GM19099 (cell line): Measurements from ENCODE around the gene LOXHD1.

Experiments
- POLR2A ChIP-seq: IDR thresholded peaks from 3 replicates; pipeline ENCODE4 v1.6.1; 2011; ENCODE audit warnings: low read depth; ENCODE audit not compliant: insufficient read length; ENCODE audit errors: extremely low read depth

LOXHD1 gene

DNA sequence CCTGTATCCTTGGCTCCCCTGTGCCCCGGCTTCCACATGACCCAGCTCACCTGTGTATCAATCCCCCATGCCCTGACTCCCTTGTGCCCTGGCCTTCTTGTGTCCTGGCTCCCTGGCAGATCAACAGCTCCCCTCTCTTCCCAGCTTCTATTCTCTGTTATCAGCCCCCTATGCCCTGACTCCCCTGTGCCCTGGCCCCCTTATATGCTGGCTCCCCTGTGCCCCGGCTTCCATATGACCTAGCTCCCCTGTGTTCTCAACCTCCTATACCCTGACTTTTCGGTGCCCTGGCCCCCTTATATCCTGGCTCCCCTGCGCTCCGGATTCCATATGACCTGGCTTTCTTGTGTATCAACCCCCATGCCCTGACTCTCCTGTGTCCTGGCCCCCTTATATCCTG, 209.2 kb downstream of the LOXHD1 start:
- TF ChIP-seq POLR2A, result no peak

DNA sequence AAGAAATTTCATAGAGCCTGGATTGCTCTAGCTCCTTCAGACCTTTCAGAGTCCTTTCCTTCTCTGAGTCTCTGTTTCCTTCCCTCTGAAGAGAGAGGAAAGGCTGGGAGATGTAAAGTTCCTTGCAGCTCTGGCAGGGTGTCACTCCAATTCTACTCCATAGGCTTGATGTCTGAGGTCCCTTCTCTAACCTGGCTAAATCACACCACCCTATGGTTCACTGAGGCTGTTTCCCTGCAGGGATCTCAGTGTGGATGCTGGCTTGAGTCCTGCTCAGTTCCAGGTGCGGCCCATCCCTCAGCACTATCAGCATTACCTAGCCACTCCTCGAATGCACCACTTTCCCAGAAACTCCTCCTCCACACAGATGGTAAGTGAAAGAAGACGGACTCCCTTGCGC, 209.7 kb downstream of the LOXHD1 start:
- TF ChIP-seq POLR2A, result no peak

DNA sequence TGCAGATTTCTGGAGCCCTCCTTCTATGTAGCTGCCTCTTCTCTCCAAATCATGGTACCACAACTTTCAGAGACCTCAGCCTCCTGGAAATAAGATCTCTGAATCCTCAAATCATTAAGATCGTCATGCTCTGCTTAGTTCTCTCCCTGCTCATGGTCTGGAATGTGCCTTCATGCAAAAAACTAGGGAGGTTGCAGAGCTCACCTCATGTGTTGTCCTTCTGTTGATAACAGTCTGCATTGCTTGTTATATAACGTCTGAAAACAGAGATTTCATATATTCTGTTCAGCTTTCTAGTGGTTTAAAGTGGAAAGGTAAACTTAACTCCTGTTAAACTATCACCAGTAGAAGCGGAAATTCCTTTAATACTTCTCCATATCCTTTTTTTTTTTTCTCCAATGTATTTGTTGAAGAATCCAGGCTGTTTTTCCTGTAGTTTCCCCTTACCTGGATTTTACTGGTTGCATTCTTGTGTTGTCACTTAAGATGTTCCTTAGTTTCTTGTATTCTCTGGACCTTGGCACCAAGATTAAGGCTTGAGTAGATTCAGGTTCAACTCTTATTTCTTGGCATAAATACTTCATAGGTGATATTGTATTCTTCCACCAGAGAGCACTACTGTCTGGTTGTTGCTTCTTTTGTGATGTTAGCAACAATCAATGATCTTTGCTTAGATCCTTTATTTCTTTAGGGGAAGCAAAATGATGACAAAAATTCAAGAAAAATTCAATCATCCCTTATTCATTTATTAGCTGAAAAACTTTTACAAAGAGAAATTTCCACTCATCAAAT, 211.3 kb downstream of the LOXHD1 start:
- TF ChIP-seq POLR2A, result no peak

DNA sequence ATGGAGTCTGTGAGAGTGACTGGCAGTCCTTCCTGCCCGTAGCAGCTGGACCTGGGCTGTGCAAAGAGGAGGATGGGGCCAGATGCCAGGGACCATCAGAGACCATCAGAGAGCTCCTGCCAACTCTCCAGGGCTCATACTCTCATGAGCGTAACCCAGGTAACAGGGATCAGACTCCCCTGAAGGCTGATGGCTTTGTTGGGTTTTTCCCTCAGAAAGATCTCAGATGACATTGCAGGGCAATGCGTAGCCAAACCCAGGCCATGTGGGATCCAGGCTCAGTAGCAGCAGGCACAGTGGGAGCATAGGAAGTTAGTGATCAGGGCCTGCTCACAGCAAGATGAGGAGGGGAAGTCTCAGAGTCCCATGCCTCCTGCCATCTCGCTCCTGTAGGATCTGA, 218.0 kb downstream of the LOXHD1 start:
- no peak for TF ChIP-seq POLR2A

DNA sequence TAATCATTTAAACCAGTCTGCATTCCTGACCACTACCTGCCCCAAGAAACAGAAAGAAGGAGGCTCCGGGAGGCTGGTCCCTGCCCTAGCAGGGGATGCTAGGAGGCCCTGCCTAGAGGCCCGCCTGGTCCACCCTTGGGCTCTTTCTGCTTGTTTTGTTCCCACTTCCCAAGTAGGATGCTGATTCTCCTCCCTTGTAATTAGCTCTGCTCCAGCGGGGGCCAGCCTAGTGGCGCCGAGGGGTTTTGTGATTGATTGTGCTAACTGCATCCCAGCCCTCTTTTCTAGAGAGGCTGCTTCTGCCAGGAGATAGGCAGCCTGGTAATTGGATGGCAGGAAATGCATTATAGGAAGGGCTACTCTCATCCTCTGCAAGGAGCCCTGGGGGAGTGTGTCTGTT, 220.0 kb downstream of the LOXHD1 start:
- no peak for TF ChIP-seq POLR2A

DNA sequence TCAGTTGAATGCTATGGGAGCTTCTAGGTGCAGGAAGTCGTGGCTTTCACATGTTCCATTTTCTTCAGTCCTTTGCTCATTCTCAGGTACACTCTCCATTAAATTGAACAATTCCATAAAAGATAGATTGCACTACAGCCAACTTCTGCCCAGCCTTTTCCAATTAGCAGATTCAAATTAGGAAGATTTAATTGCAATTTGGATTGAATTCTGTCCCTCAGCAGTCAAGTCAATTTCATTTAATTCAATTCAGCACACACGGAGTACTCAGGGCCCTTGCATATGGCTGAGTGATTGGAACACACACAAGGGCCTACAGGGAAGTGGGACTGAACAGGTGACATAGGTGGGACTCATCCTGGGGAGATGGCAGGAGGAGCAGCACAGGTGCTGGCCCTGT, 220.4 kb downstream of the LOXHD1 start:
- TF ChIP-seq POLR2A, result no peak

DNA sequence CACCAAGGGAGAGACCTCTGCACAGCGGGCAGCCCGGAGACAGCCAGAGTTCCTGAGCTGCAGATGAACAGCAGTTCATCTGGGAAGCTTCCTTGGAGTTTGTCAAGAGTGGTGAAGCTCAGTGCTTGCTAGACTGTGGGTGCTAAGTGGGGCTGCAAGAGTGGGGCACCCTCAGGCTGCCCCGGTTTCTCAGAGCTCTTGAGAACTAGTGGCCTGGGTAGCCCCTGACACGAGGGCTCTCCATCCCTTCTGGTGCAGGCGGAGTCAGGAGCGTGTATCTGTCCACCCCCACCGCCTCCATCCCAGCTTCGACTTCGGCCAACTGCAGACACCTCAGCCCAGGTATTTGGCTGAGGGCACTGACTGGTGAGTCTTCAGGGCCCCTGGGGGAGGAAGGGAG, 222.0 kb downstream of the LOXHD1 start:
- TF ChIP-seq POLR2A, result no peak

DNA sequence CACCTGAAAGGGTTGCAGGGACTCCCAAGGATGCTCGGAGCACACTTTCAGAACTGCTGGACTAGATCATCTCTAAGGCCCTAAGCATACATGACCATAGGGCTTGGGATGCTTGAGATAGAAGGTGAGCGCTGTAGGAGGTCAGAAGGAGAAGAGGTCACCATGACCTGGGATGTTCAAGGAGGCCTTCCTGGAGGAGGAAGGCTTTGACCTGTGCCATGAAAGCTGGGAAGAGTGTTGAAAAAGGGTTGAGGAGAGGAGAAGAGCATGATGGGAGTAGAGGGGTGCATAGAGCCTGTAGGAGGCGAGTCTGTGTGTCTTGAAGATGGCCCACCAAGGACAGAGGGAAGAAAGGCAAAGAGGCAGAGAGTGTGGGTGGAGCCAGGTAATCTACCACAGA, 222.4 kb downstream of the LOXHD1 start:
- TF ChIP-seq POLR2A, result no peak

DNA sequence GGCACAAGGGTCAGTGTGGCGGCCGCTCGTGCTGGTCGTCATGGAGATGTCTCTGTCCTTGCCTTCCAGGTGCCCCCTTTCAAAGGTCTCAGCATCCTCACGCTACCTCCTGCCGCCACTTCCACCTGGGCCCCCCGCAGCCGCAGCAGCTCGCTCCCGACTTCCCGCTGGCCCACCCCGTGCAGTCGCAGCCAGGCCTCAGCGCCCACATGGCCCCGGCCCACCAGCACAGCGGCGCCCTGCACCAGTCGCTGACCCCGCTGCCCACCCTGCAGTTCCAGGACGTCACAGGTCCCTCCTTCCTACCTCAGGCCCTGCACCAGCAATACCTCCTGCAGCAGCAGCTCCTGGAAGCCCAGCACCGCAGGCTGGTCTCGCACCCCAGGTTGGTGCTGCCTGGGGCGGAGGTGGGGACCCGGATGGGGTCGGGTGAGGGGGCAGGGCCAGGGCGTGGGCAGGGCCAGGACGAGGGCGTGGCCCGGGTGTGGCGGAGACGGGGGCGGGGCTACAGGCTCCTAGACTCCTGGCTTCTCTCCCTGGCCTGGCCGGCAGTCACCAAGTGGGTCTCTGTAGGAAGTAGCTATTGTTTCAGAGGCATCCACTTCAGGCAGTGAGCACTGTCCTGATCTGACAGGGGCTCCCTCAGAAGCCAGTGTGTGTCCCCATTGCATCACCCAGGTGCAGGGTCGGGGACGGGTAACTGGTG, 223.7 kb downstream of the LOXHD1 start:
- TF ChIP-seq POLR2A, result no peak

DNA sequence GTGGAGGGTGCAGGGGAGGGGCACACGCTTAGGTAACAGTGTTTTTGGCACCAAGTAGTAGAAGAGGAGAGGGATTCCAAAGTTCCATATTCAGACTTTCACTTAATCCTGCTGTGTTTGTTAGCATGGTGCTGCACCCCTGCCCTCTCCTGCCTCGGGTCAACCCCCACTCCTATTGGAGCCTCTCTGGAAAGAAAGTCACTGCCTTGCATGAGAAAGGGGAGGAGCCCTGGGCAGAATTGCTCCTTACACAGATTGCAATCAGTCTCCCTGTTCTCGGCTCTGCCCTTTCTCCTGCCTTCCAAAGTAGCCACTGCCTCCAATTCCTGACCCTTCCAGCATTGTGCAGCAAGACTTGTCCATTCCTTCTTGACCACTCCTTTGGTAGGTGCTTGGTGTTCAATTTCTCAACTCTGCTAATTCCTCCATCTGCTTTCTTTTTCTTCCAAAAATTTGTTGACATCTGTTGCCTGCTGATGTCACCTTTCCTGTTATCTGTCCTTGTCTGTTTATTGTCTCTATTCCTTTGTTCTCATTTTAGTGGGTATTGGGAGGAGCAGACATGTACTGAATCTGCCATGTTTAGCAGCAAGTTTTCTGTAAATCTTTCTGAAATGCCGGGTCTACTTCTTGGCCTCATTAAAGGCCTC, 225.4 kb downstream of the LOXHD1 start:
- TF ChIP-seq POLR2A, result no peak

DNA sequence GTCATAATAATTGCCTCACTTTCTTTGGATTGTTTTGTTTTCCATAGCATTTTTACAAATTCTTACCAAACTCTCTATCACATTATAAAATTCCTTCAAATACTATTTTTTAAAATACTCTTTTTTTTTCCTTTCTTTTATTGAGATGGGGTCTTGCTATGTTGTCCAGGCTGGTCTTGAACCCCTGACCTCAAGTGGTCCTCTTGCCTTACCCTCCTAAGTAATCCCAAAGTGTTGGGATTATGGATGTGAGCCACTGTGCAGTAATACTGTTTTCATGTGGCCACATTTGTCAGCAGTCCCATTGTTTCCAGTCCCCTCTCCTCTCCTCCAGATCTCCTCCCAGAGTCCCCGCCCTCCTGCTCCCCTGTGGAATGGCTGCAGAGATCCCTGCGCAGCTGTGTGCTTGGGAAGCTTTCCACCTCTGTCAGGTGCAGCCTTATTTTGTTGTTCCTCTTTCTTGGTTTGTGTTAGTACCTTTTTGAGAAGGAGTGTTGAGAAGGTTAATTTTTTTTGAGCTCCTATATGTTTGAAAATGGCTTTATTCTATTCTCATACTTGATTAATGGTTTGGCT, 227.3 kb downstream of the LOXHD1 start:
- no peak for TF ChIP-seq POLR2A

DNA sequence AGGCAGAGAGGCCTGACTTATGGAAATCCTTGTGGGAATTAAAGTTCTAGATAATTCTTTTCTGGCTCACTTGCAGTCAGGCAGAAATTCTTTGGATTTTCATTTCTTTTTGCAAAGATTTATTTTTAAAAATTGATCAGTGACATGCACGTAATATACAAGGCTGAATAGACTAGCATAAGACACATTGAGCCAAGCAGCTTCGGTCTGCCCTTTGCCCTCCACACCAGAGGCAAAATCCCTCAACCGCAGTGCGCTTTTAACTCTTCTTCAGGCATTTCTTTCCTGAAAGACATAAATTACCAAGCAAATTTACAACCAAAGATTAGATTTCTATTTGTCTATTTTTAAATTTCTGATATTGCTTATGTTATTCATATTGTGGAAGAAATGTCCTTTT, 227.9 kb downstream of the LOXHD1 start:
- TF ChIP-seq POLR2A, result no peak

DNA sequence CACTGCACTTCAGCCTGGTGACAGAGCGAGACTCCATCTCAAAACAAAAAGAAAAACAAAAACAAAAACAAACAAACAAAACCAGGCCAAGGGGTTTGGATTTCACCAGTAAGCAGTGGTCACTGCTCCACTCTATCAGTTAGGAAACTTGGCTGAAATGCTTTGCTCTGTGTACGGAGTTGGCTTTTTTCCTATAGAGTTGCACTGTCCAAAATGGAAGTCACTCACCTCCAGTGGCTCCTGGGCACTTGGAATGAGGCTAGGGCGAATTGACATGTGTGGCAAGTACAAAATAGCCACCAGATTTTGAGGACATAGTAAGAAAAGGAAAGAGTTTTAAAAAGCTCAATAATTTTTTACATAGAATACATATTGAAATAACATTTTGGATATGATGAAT, 228.7 kb downstream of the LOXHD1 start:
- no peak for TF ChIP-seq POLR2A

DNA sequence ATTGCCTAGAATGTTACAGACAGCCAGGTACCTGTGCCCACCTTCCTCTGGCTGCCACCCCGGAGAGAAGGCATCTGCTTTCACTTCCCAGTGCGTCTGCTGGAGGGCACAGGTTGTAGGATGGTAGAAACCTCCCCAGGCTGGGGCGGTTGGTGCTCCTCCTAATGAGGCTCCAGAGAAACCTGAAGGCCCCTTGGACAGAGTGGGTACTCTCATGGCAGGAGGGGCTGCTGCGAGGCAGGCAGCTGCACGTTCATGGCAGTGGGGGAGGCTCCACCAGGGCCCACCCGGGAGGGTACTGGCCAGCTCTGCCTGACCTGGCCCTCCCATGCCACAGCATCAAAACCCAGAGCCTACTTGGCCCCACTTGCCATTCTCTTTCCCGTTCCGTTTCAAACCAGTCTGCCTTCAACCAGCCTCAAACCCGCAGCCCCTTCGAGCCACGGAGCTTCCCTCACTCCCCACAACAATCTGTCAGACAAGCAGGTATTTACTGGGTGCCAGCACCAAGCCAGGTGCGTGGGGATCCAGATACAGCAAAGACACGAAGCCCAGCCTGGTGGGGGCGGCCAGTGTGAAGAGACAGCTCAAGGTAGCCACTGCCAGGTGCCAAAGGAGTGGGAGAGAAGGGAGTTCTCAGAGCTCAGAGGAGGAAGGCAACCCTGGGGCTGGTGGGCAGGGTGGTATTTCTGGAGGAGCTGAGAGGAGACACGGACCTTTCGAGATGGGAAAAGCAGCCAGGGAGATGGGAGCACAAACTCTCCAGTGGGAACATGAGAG, 229.6 kb downstream of the LOXHD1 start:
- TF ChIP-seq POLR2A, result no peak
